OCI-LY1 (cell line): ENCODE results near the gene TMEM220.

Experiments
- CTCF ChIP-seq: fragments of 200-600 bp; sonication (generic), shearing (Covaris generic); IDR thresholded peaks from 2 replicates; pipeline ENCODE4 v1.5.1; 2017; ENCODE audit warnings: mild to moderate bottlenecking, antibody characterized with exemption, low read length, moderate library complexity, mixed read lengths
- EZH2 ChIP-seq: fragments of 200-600 bp; sonication (generic), shearing (Covaris generic); IDR thresholded peaks from 2 replicates; pipeline ENCODE4 v1.8.0; 2017; ENCODE audit warnings: borderline replicate concordance, mixed run types, mild to moderate bottlenecking, antibody characterized with exemption, low read length, moderate library complexity, mixed read lengths

- TF ChIP-seq CTCF: no peak
- TF ChIP-seq EZH2: no peak
Observed at GRCh38 chr17:10773391-10773790, 43.6 kb upstream of the TMEM220 start.
